KMS-11 (cell line): ENCODE results near the gene SERINC1.

ENCODE experiments used
- H2AFZ ChIP-seq: fragments of 200-600 bp; sonication (generic); 2 replicates; pipeline ENCODE4 v1.6.1; 2016; ENCODE audit warnings: antibody characterized with exemption, mixed run types, low read depth
- H3K27ac ChIP-seq: fragments of 200-600 bp; sonication (generic); 2 replicates; pipeline ENCODE4 v1.6.1; 2016; ENCODE audit warnings: mild to moderate bottlenecking, mixed run types
- H3K27me3 ChIP-seq: fragments of 200-600 bp; sonication (generic); 2 replicates; pipeline ENCODE4 v1.6.1; 2017; ENCODE audit warnings: mild to moderate bottlenecking, low read depth, mixed run types, moderate library complexity; ENCODE audit not compliant: insufficient read depth
- H3K36me3 ChIP-seq: fragments of 200-600 bp; sonication (generic); 2 replicates; pipeline ENCODE4 v1.6.1; 2017; ENCODE audit warnings: mild to moderate bottlenecking, mixed run types; ENCODE audit not compliant: insufficient read depth
- H3K4me1 ChIP-seq: fragments of 200-600 bp; sonication (generic); 2 replicates; pipeline ENCODE4 v1.6.1; 2016; ENCODE audit warnings: mild to moderate bottlenecking, low read depth, mixed run types; ENCODE audit not compliant: poor library complexity, severe bottlenecking
- H3K4me2 ChIP-seq: fragments of 200-600 bp; sonication (generic); 2 replicates; pipeline ENCODE4 v1.7.0; 2016; ENCODE audit warnings: mild to moderate bottlenecking, mixed run types
- H3K4me3 ChIP-seq: fragments of 200-600 bp; sonication (generic); IDR thresholded peaks from 2 replicates; pipeline ENCODE4 v1.6.1; 2017; ENCODE audit warnings: low read depth, low read length, mixed read lengths; ENCODE audit not compliant: insufficient read depth
- H3K79me2 ChIP-seq: fragments of 200-600 bp; sonication (generic); 2 replicates; pipeline ENCODE4 v1.6.1; 2016; ENCODE audit warnings: low read depth, mixed run types; ENCODE audit not compliant: insufficient read depth
- H3K9ac ChIP-seq: fragments of 200-600 bp; sonication (generic); 2 replicates; pipeline ENCODE4 v1.6.1; 2016; ENCODE audit warnings: mild to moderate bottlenecking, mixed run types
- H4K20me1 ChIP-seq: fragments of 200-600 bp; sonication (generic); 2 replicates; pipeline ENCODE4 v1.6.1; 2016; ENCODE audit warnings: mild to moderate bottlenecking, mixed run types; ENCODE audit not compliant: insufficient read depth
- TF ChIP-seq, protein P1 (sequence below): fragments of 200-600 bp; sonication (generic); conservative IDR thresholded peaks from 2 replicates; pipeline ENCODE4 v1.6.1; 2017; ENCODE audit warnings: low read depth, mild to moderate bottlenecking, antibody characterized with exemption, low read length, moderate library complexity, mixed read lengths

SERINC1 gene

DNA sequence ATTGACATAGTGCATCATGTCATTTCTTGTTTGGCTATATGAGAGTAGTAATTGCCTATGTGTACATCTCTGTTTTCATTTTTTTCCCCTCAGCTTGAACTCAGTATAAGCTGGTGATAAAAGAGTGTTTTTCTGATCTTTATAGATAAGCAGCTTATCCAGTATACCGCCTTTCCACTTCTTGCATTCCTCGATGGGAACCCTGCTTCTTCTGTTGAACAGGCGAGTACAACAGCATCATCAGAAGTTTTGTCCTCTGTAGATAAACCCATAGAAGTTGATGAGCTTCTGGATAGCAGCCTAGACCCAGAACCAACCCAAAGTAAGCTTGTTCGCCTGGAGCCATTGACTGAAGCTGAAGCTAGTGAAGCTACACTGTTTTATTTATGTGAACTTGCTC, 39.8 kb downstream of the SERINC1 start:
- no peaks in the 10 kb centered on the region for H3K27me3 ChIP-seq
- no peak overlapping the region for H3K4me2 ChIP-seq
- H2AFZ ChIP-seq = no peak overlapping the region
- TF ChIP-seq, protein P1, sequence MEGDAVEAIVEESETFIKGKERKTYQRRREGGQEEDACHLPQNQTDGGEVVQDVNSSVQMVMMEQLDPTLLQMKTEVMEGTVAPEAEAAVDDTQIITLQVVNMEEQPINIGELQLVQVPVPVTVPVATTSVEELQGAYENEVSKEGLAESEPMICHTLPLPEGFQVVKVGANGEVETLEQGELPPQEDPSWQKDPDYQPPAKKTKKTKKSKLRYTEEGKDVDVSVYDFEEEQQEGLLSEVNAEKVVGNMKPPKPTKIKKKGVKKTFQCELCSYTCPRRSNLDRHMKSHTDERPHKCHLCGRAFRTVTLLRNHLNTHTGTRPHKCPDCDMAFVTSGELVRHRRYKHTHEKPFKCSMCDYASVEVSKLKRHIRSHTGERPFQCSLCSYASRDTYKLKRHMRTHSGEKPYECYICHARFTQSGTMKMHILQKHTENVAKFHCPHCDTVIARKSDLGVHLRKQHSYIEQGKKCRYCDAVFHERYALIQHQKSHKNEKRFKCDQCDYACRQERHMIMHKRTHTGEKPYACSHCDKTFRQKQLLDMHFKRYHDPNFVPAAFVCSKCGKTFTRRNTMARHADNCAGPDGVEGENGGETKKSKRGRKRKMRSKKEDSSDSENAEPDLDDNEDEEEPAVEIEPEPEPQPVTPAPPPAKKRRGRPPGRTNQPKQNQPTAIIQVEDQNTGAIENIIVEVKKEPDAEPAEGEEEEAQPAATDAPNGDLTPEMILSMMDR = no peak
- no peak overlapping the region for H3K4me3 ChIP-seq
- no peaks in the 10 kb centered on the region for H3K36me3 ChIP-seq
- no peaks in the 10 kb centered on the region for H3K79me2 ChIP-seq
- no peaks in the 10 kb centered on the region for H4K20me1 ChIP-seq
- H3K9ac ChIP-seq = no peak overlapping the region
- no peaks in the 10 kb centered on the region for H3K4me1 ChIP-seq
- H3K27ac ChIP-seq = no peak overlapping the region

DNA sequence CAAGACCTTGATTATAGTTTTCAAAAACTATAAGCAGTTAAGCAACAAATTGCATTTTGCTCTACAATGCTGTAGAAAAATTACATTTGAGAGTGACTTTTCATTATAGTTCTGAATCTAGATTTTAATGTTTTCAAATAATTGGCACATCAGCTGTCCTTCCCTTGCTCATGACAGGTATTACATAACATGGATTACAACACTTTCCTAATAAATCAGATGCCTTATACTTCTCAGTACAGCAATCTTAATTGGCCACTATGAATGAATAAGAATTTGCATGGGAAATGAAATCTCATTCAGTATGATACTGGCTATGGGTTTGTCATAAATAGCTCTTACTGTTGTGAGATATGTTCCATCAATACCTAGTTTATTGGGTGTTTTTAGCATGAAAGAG, 42.3 kb downstream of the SERINC1 start:
- Histone ChIP-seq H3K4me1 (no peaks in the 10 kb centered on the region), H3K27ac (no peak overlapping the region), H3K4me3 (no peak overlapping the region), H3K4me2 (no peak overlapping the region), H3K79me2 (no peaks in the 10 kb centered on the region), H3K27me3 (no peaks in the 10 kb centered on the region), H2AFZ (no peak overlapping the region), H3K36me3 (no peaks in the 10 kb centered on the region), H3K9ac (no peak overlapping the region), H4K20me1 (no peaks in the 10 kb centered on the region)
- TF ChIP-seq, protein P1 = no peak

DNA sequence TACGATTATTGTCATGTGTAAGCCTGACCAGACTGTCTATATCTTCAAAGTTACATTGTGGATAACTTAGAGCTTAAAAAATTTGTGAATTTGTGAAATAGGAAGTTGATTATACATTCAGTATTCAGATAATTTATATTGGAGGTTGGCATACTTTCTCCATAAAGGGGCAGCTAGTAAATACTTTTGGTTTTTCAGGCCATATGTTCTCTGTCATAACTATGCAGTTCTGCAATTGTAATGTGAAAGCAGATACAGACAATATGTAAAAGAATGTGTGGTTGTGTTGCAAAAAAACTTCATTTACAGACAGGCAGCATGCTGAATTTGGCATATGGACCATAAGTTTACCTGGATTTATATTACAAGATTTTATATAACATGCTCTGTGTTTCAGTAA, 42.8 kb downstream of the SERINC1 start:
- H3K36me3 ChIP-seq = no peaks in the 10 kb centered on the region
- no peaks in the 10 kb centered on the region for H3K79me2 ChIP-seq
- H3K27me3 ChIP-seq = no peaks in the 10 kb centered on the region
- no peak overlapping the region for H3K27ac ChIP-seq
- no peak overlapping the region for H3K9ac ChIP-seq
- no peak overlapping the region for H3K4me3 ChIP-seq
- no peaks in the 10 kb centered on the region for H4K20me1 ChIP-seq
- TF ChIP-seq, protein P1 = no peak
- no peak overlapping the region for H2AFZ ChIP-seq
- H3K4me2 ChIP-seq = no peak overlapping the region
- no peaks in the 10 kb centered on the region for H3K4me1 ChIP-seq

DNA sequence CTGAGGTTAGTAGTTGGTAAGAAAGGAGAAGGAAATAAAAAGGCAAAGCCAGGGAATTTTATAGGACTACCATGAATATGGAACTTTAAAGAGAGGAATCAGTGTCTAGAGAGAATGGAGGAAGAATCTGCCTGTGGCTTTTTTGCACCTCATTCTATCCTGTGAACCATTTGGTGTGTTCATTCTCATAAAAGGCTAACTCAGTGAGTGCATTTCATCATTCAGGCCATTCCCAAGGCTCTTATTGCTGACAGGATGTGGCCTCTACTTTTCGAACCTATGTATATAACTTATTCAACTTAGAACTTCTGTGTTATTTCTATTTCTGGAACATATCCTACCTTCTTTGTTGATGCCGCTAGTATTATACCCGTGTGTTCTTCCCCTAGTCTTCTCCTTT, 45.0 kb downstream of the SERINC1 start:
- H3K27ac ChIP-seq = no peak overlapping the region
- H3K4me3 ChIP-seq = no peak overlapping the region
- H3K9ac ChIP-seq = no peak overlapping the region
- no peaks in the 10 kb centered on the region for H4K20me1 ChIP-seq
- H3K27me3 ChIP-seq = no peaks in the 10 kb centered on the region
- H3K4me1 ChIP-seq = no peaks in the 10 kb centered on the region
- H3K4me2 ChIP-seq = no peak overlapping the region
- no peaks in the 10 kb centered on the region for H3K36me3 ChIP-seq
- no peak overlapping the region for H2AFZ ChIP-seq
- TF ChIP-seq, protein P1 = no peak
- no peaks in the 10 kb centered on the region for H3K79me2 ChIP-seq
